Natural killer cell (primary cell): ENCODE results near the gene PCLO. TPM values are rescaled to one million over a fixed set of nuclear protein-coding genes. Genes with fewer than 3 reads are reported as not detected.

Experiments
- ATAC-seq, 3 donors: fragments of 150-1000 bp in 2 of 3; fragments of 200-7000 bp in 1 of 3; cut with Tn5 transposase; 1 replicate in 1 of 3; 2 replicates in 2 of 3; pipeline ENCODE4 v1.10.0; 2021; ENCODE audit warnings: mild to moderate bottlenecking in 2 of 3, moderate library complexity in 2 of 3
- DNase-seq, 2 donors: peaks; one replicate each; pipeline versions ENCODE4 v3.0.0 to v3.0.0-alpha.2; 2013 to 2021; ENCODE audit warnings: mixed read lengths in 1 of 2
- H3K27ac ChIP-seq: one replicate; pipeline ENCODE4 v1.5.1; 2013; ENCODE audit warnings: mild to moderate bottlenecking, low read length
- H3K27me3 ChIP-seq: one replicate; pipeline ENCODE4 v1.6.1; 2013; ENCODE audit warnings: low read length; ENCODE audit not compliant: control insufficient read depth, insufficient read depth
- H3K36me3 ChIP-seq: one replicate; pipeline ENCODE4 v1.6.1; 2013; ENCODE audit warnings: low read length; ENCODE audit not compliant: control insufficient read depth, insufficient read depth
- H3K4me1 ChIP-seq: one replicate; pipeline ENCODE4 v1.6.1; 2013; ENCODE audit warnings: low read length; ENCODE audit not compliant: control insufficient read depth, insufficient read depth
- H3K4me3 ChIP-seq: one replicate; pipeline ENCODE4 v1.5.1; 2013; ENCODE audit warnings: low read length
- H3K9me3 ChIP-seq: one replicate; pipeline ENCODE4 v1.6.1; 2013; ENCODE audit warnings: low read length; ENCODE audit not compliant: control insufficient read depth, insufficient read depth
- H3K27ac Mint-ChIP-seq, 2 donors: one replicate each; pipeline ENCODE4 v1.8.0; 2022; ENCODE audit warnings: mild to moderate bottlenecking in 2 of 2, mixed read lengths in 2 of 2, moderate library complexity in 1 of 2
- H3K27me3 Mint-ChIP-seq, 2 donors: one replicate each; pipeline ENCODE4 v1.8.0; 2022; ENCODE audit warnings: low read depth in 2 of 2, mixed read lengths in 2 of 2
- H3K36me3 Mint-ChIP-seq: one replicate; pipeline ENCODE4 v1.8.0; 2022; ENCODE audit warnings: mixed read lengths
- H3K4me1 Mint-ChIP-seq, 2 donors: one replicate each; pipeline ENCODE4 v1.8.0; 2022; ENCODE audit warnings: mixed read lengths in 2 of 2
- H3K4me3 Mint-ChIP-seq: one replicate; pipeline ENCODE4 v1.8.0; 2022; ENCODE audit warnings: mild to moderate bottlenecking, moderate library complexity, mixed read lengths
- H3K9me3 Mint-ChIP-seq, 2 donors: one replicate each; pipeline ENCODE4 v1.8.0; 2022; ENCODE audit warnings: mixed read lengths in 2 of 2
- WGBS: methylation state at CpG from one replicate; pipeline ENCODE4 v1.1.7; 2013; ENCODE audit warnings: missing lambda C conversion rate; ENCODE audit not compliant: insufficient coverage; 5-methylcytosine and 5-hydroxymethylcytosine counted together
- intact Hi-C: fragments of 100-400 bp; cut with micrococcal nuclease; formaldehyde crosslinking; loops from one replicate; pipeline ENCODE4 v1.14.2; 2022
- total RNA-seq, 4 donors: library from RNA; stranded (reverse); fragments of 120-200 nt in 1 of 4; gene quantifications; one replicate each; pipeline versions ENCODE4 v1.2.3 to v1.2.4, GENCODE V29; 2013 to 2022
- TF ChIP-seq, protein P1 (sequence below): fragments of 200-600 bp; IDR thresholded peaks from one replicate; pipeline ENCODE4 v1.8.0; 2022; ENCODE audit warnings: antibody characterized with exemption

Gene PCLO
- total RNA-seq, 3 donors from 2014 or later (not counting 1 experiment from before 2014, with no cell fraction given): not detected

DNA sequence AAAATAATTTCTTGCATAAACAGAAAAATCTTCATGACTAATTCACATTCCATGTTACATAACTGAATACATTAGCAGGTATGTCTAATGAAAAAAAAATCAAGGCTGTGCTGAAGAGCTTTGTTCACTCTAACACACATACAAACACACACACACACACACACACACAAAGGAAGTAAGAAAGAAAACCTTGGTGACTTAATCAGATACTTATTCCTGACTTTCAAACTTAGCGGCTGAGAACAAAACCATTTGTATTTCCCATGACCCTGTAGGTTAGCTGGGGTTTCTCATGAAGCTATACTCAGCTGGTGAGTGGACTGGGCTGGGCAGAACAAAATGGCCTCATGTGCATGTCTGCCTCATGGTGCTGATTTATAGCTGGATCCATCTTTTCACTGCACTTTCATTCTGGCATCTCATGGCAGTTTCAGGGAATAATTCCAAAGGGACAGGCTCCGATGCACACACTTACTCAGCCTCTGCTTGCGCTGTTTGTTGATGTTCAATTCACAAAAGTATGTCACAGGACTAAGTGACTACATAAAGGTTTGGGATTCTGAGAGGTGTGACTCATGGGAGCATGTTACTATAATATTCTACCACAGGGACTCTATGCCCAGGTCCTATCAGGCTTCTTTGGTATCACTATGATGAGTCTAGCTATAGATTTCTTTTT, 161.2 kb downstream of the PCLO start:
- Mint-ChIP-seq H3K36me3 (no peaks in the 10 kb centered on the region), H3K27ac (no peak overlapping the region), H3K27me3 (no peaks in the 10 kb centered on the region), H3K4me3 (no peak overlapping the region), H3K4me1 (no peaks in the 10 kb centered on the region), H3K9me3 (peaks cover 21 to 23% of the 10 kb centered on the region in 2 donors)
- DNase-seq (no peak), ATAC-seq (no peak)
- 94% methylated on average over 3 of the region's 3 CpGs for WGBS
- Histone ChIP-seq H3K4me1 (no peaks in the 10 kb centered on the region), H3K27ac (no peak overlapping the region), H3K36me3 (no peaks in the 10 kb centered on the region), H3K27me3 (no peaks in the 10 kb centered on the region), H3K4me3 (no peak overlapping the region), H3K9me3 (no peaks in the 10 kb centered on the region)
- TF ChIP-seq, protein P1, sequence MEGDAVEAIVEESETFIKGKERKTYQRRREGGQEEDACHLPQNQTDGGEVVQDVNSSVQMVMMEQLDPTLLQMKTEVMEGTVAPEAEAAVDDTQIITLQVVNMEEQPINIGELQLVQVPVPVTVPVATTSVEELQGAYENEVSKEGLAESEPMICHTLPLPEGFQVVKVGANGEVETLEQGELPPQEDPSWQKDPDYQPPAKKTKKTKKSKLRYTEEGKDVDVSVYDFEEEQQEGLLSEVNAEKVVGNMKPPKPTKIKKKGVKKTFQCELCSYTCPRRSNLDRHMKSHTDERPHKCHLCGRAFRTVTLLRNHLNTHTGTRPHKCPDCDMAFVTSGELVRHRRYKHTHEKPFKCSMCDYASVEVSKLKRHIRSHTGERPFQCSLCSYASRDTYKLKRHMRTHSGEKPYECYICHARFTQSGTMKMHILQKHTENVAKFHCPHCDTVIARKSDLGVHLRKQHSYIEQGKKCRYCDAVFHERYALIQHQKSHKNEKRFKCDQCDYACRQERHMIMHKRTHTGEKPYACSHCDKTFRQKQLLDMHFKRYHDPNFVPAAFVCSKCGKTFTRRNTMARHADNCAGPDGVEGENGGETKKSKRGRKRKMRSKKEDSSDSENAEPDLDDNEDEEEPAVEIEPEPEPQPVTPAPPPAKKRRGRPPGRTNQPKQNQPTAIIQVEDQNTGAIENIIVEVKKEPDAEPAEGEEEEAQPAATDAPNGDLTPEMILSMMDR: no peak
- intact Hi-C loops: no loop called here

DNA sequence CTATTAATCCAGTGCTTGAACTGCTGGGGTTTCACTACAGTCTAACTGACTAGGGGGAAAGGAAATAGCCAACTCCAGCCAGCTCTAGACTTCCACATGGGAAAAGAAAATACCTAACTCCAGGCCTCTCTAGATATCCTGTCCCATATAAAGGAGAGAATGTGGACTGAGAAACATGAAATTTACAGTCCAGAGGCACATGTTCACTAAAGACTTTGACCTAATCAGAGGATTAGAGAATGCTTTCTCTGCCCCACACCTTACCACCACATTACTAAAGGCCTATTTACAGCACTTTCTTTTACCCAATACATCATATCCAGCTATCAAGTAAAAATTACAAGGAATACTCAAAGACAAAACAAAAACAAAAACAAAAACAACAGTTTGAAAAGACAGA, 164.2 kb downstream of the PCLO start:
- Mint-ChIP-seq H3K27ac (no peak overlapping the region), H3K4me1 (no peaks in the 10 kb centered on the region), H3K27me3 (no peaks in the 10 kb centered on the region), H3K36me3 (no peaks in the 10 kb centered on the region), H3K4me3 (no peak overlapping the region), H3K9me3 (peaks cover 23% of the 10 kb centered on the region in 2 donors)
- H3K36me3 ChIP-seq: no peaks in the 10 kb centered on the region
- H3K27ac ChIP-seq: no peak overlapping the region
- H3K27me3 ChIP-seq: no peaks in the 10 kb centered on the region
- TF ChIP-seq, protein P1: no peak
- no peaks in the 10 kb centered on the region for H3K9me3 ChIP-seq
- no peak overlapping the region for H3K4me3 ChIP-seq
- DNase-seq: no peak
- no peak for ATAC-seq
- intact Hi-C loops: no loop called here
- no peaks in the 10 kb centered on the region for H3K4me1 ChIP-seq

DNA sequence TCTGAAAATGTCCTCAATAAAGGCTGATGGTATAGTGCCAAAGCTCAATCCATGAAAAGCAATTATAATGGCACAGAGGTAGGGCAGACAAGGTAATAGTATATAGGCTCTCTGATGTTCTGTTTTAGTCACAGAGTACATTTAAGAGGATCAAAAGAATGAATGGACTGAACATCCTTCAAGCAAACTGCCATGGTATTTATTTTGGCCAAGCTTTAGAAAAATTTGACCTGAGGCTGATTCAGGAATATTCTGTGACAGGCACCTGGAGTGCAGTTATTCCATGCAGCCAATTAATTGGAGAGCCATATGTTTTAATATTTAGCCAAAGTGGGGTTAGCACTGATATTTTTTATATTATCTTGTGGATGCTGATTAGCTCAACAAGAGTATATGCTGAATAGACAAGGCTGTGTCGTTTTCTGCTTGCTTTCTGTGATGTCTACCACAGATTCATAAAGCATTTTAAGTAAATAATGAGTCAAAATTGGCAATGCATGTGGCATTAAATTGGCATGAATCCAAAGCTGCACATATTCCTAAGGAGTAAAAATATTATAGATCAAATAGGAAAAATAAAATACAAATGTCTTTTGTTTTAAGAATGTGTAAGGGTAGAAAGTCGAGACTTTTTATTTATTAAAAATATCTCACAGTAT, 177.4 kb downstream of the PCLO start:
- Histone ChIP-seq H3K27ac (no peak overlapping the region), H3K4me1 (no peaks in the 10 kb centered on the region), H3K9me3 (peaks cover 1% of the 10 kb centered on the region), H3K36me3 (no peaks in the 10 kb centered on the region), H3K27me3 (no peaks in the 10 kb centered on the region), H3K4me3 (no peak overlapping the region)
- Mint-ChIP-seq H3K27me3 (no peaks in the 10 kb centered on the region), H3K36me3 (no peaks in the 10 kb centered on the region), H3K4me1 (no peaks in the 10 kb centered on the region), H3K27ac (no peak overlapping the region), H3K9me3 (peaks cover 6 to 9% of the 10 kb centered on the region in 2 donors), H3K4me3 (no peak overlapping the region)
- 57% methylated on average over 1 of the region's 2 CpGs for WGBS
- TF ChIP-seq, protein P1: no peak
- intact Hi-C loops: no loop called here
- DNase-seq: no peak
- ATAC-seq: no peak
